Heart left ventricle (tissue), 13 donors: ENCODE results near the gene CAPZA1.

Experiments used
- CTCF ChIP-seq, 12 donors: fragments of 200-600 bp; sonication (generic) in 4 of 12; IDR thresholded peaks; one replicate each; pipeline versions ENCODE4 v1.5.0 to v1.8.0; 2018 to 2022; ENCODE audit warnings: antibody characterized with exemption in 12 of 12, mild to moderate bottlenecking in 5 of 12
- POLR2A ChIP-seq, 2 donors: fragments of 450-650 bp; IDR thresholded peaks; one replicate each; pipeline ENCODE4 v1.6.1; 2017; ENCODE audit warnings: antibody characterized with exemption in 2 of 2, mild to moderate bottlenecking in 2 of 2, moderate library complexity in 2 of 2
- donor health status: ischemic (EF 13 %, LVEDD 7.1; RV severe dilation, severe dysfunction).
- donor health status: DM: no; HTN: yes; CAD: no.
- donor health status: DM: no; HTN: no; CAD: no.
- donor health status: ischemic (EF 25% LVEDD 6.9; RV normal size, moderate dysfunction).
- donor health status: ischemic (EF 25% LVEDD 5.7; RV mildly dilated, moderate dysfunction).
- donor health status: ischemic (EF 35%, LVEDD 5.7; RV mildly dilated, moderate dysfunction).
- donor health status: nonischemic (EF 11% LVEDD 7.7; RV severe dilation, severe dysfunction).
- donor health status: DM: yes; HTN: yes; CAD: no.
- donor health status: PGD.
- donor health status: ischemic (EF 29% LVEDD 5.4; RV normal size, mild dysfunction).
- donor health status: nonischemic (EF 23%, LVEDD 6.1; RV moderate dilation, normal function).

GRCh38 chr1:112711670-112712069, 92.0 kb downstream of the CAPZA1 start:
- TF ChIP-seq CTCF (IDR thresholded peaks at IDR 0.05) = no peak
- no peak for TF ChIP-seq POLR2A (IDR thresholded peaks at IDR 0.05)
